NT2/D1 (cell line): Measurements from ENCODE around the gene APOB.

ENCODE experiments used
- DNase-seq: peaks from one replicate; pipeline ENCODE4 v3.0.0-alpha.2; 2011; ENCODE audit warnings: low read depth, low spot score
- H3K27me3 ChIP-seq: 2 replicates; pipeline ENCODE4 v1.6.0; 2011; ENCODE audit warnings: mild to moderate bottlenecking; ENCODE audit not compliant: insufficient read length, insufficient read depth
- H3K36me3 ChIP-seq: 2 replicates; pipeline ENCODE4 v1.6.1; 2011; ENCODE audit warnings: mild to moderate bottlenecking, low read length, mixed read lengths; ENCODE audit not compliant: insufficient read depth, insufficient read length
- H3K4me1 ChIP-seq: 2 replicates; pipeline ENCODE4 v1.5.1; 2011; ENCODE audit not compliant: insufficient read depth, insufficient read length
- H3K4me3 ChIP-seq: 2 replicates; pipeline ENCODE4 v1.5.1; 2011; ENCODE audit warnings: low read depth; ENCODE audit not compliant: insufficient read length
- H3K9ac ChIP-seq: 2 replicates; pipeline ENCODE4 v1.6.0; 2011; ENCODE audit warnings: low read depth; ENCODE audit not compliant: insufficient read length
- H3K9me3 ChIP-seq: 2 replicates; pipeline ENCODE4 v1.5.1; 2011; ENCODE audit warnings: mild to moderate bottlenecking, low read length; ENCODE audit not compliant: insufficient read depth
- SUZ12 ChIP-seq: IDR thresholded peaks from 2 replicates; pipeline ENCODE4 v1.6.1; 2011; ENCODE audit not compliant: insufficient read length, insufficient read depth; ENCODE audit errors: extremely low read depth
- YY1 ChIP-seq: IDR thresholded peaks from 2 replicates; pipeline ENCODE4 v1.6.1; 2011; ENCODE audit not compliant: insufficient read length, insufficient read depth
- ZNF274 ChIP-seq: IDR thresholded peaks from 2 replicates; pipeline ENCODE4 v1.6.1; 2011; ENCODE audit warnings: mild to moderate bottlenecking, low read depth, low read length

APOB gene

DNA sequence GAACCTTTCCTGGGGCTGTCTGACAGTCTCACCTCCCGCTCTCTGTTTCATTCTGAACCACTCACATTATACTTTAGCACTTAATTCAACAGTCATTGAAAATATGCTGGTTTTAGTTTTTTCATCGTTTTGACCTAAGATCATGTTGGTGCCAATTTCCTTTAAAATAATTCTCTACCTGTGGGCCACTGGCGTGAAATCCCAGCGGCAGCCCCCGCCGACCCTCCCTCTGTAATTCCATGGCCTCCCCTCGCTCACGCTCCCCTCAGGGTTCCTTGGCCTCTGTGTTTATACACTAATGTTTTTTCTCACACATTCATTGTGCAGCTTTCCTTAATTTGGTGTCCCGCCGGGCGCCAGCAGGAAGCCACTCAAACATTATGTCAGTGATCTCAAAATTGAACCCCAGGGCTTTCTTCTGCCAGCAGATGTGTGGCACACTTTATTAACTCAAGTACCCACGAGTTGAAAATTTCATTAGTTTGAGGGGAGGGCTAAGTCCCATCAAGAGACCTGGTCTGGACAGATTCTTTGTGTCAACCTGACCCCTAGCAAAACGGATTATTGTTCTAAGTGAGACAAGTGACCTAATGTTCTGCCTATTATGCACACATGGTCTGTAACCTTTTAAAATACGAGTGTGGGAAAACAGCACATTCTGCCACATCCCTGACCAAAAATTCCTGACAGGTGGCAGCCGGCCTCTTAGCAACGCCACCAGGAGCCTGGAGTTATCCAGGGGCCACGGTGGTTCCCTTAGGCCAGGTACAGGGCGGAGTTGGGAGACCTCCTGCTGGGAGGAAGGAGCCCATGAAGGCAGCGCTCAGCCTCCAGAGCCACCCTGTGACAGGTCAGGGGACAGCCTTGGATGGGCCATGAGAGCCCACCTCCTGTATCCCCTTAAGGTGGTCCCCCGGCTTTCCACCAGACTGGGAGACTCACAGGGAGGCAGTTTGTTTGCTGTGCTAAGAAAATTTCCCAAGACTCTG is 53.1 kb downstream of the APOB start:
- H3K4me3 ChIP-seq, result no peak overlapping the region
- no peak for DNase-seq
- H3K36me3 ChIP-seq, result no peaks in the 10 kb centered on the region
- H3K27me3 ChIP-seq, result no peaks in the 10 kb centered on the region
- no peaks in the 10 kb centered on the region; the same call in 1 of the 2 replicates for H3K9me3 ChIP-seq
- no peak overlapping the region for H3K9ac ChIP-seq
- peaks cover 1% of the 10 kb centered on the region for H3K4me1 ChIP-seq
- TF ChIP-seq SUZ12 (no peak), ZNF274 (no peak), YY1 (no peak)

DNA sequence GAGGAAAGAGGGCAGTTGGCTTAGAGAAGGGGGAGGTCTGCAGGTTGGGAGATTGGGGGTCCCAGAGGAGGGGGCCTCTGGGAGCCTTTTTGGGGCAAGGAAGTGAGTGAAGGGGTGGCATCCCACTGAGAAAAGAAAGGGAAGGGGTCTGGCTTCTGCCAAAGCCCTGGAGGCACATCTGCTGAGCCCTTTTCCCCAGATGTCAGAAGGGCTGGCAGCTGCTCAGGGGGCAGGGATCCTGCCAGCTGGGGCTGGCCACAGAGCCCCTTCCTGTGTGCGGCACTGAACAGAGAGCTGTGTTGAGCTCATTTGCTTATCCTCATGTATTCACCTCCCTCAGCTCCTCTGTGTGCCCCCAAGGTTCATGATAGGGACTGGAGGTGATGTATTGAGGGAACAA is 54.5 kb downstream of the APOB start:
- Histone ChIP-seq H3K27me3 (no peaks in the 10 kb centered on the region), H3K36me3 (no peaks in the 10 kb centered on the region), H3K4me3 (no peak overlapping the region), H3K4me1 (peaks cover 4% of the 10 kb centered on the region), H3K9me3 (no peaks in the 10 kb centered on the region; the same call in 1 of the 2 replicates), H3K9ac (no peak overlapping the region)
- DNase-seq, result no peak
- TF ChIP-seq SUZ12, result no peak
- no peak for TF ChIP-seq YY1
- no peak for TF ChIP-seq ZNF274

DNA sequence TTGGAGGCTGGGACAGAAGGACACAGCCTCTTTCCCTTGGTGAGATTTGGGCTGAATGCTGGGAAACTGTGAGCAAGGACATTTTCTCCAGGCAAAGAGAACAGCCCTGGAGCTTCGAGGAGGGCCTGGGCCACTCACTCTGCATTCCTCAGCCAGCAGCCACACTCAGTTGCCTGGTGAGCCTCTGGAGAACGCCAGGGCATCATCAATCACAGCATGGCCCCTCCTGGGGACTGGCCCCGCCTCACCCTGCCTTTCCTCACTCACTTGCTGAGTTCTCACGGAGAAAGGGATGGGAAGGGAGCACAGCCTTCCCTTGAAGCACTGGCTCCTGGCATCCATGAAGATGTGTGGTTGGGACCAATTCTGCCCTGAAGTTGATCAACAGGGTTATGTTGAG is 55.0 kb downstream of the APOB start:
- Histone ChIP-seq H3K4me1 (peaks cover 4% of the 10 kb centered on the region), H3K9ac (no peak overlapping the region), H3K9me3 (no peaks in the 10 kb centered on the region; the same call in 1 of the 2 replicates), H3K4me3 (no peak overlapping the region), H3K27me3 (no peaks in the 10 kb centered on the region), H3K36me3 (no peaks in the 10 kb centered on the region)
- TF ChIP-seq ZNF274 (no peak), SUZ12 (no peak), YY1 (no peak)
- DNase-seq, result no peak

DNA sequence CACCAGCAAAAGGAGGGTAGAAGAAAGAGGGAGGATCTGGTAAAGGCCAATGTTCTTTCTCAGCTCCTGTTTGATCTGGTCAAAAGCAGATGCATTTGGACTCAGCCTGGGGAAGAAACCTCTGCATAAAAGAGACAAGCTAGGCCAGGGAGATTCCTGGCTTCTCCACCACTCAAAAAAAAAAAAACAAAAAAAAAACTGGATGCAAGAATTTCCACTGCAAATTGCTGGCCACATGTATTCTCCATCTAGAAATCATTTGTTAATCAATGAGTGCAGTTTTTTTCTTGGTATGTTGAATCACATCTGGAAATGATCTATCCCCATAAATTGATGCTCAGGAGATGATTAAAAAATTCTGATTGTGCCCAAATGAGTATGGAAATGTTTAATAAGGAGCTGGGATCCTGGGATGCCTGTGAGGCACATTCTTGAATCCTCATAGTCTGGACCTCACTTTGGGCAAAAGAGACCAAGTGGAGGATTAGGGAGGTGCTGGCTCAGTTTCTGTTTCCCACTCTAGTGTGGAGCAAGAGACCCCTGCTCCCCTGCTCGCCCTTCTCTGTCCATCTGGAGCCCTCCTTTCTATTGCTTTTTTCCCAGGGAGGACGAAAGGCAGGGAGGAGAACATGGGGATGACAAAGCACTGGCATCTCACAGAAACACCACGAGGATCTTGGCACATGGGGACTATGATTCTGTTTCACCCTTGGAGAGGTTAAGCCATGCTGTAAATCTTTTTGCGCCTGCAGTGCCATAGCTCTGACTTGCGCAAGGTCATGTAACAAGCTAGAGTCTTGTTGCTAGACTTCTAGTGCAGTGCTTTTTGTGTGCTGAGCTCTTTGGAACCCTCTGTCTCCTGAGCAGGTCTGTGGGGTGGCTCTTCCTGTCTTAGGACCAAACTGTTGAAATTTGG is 57.6 kb downstream of the APOB start:
- Histone ChIP-seq H3K4me1 (peaks cover 4% of the 10 kb centered on the region), H3K4me3 (no peak overlapping the region), H3K9ac (no peak overlapping the region), H3K9me3 (no peaks in the 10 kb centered on the region), H3K27me3 (no peaks in the 10 kb centered on the region), H3K36me3 (no peaks in the 10 kb centered on the region)
- no peak for DNase-seq
- TF ChIP-seq ZNF274, result no peak
- TF ChIP-seq YY1, result no peak
- TF ChIP-seq SUZ12, result no peak

DNA sequence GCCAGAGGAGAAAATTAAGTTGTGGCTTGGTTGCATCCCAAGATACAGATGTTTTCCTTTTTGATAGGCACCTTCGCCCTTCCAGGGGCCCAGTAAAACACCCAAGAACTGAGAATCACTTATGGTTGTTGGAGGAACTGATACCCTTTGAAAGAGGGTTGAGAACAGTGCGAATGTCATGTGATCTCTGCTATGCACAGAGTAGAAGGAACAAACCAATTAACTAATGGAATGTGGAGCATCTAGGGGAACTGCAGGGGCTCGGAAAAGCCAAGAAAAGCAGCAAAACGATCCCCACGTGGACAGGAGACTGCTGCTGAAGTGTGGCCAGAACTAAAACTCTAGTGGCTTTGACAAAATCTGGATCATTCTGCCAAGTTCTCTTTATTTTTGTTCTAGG is 58.8 kb downstream of the APOB start:
- Histone ChIP-seq H3K36me3 (no peaks in the 10 kb centered on the region), H3K27me3 (no peaks in the 10 kb centered on the region), H3K9ac (no peak overlapping the region), H3K4me1 (peaks cover 4% of the 10 kb centered on the region), H3K4me3 (no peak overlapping the region), H3K9me3 (no peaks in the 10 kb centered on the region)
- DNase-seq, result peak; percentile 42
- TF ChIP-seq YY1 (no peak), SUZ12 (no peak), ZNF274 (no peak)

DNA sequence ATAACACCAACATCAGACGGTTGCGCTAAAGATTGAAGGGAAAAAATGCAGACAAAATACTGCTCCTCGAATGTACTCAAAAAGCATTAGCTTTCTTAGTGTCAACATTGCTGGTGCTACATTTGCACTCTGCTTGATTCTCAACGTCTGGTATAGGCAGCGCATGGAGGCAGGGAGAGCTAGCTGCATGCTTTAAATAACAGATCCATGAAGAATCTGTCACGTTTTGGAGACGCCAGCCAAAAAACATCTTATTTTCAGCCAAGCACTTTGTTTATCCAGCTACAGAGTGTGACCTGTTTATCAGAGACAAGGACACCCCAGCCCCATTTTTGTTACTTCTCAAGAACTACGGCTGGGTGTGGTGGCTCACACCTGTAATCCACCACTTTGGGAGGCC is 59.5 kb downstream of the APOB start:
- Histone ChIP-seq H3K4me3 (no peak overlapping the region), H3K27me3 (no peaks in the 10 kb centered on the region), H3K36me3 (no peaks in the 10 kb centered on the region), H3K9ac (no peak overlapping the region), H3K9me3 (no peaks in the 10 kb centered on the region), H3K4me1 (peaks cover 4% of the 10 kb centered on the region)
- TF ChIP-seq YY1, result no peak
- DNase-seq, result no peak

DNA sequence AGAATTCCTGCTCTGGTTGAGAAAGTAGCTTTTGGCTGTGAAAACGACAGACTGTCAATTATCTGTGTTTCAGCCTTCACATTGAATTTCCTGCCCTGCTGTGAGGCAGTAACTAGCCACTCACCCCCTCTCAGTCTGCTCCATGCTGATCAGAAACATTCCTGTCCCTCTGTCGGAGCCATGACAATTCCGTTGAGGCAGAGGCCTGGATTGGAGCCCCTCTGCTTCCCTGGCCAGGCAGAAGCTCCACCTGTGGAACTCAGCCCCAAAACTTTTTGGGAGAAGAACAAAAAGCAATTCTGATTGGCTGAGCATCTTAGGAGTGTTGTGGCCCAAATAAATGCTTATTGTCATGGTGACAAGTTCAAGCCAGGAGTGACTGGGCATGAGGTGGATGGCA is 60.0 kb downstream of the APOB start:
- no peaks in the 10 kb centered on the region for H3K9me3 ChIP-seq
- H3K27me3 ChIP-seq, result no peaks in the 10 kb centered on the region
- no peak overlapping the region for H3K4me3 ChIP-seq
- no peak overlapping the region for H3K9ac ChIP-seq
- no peak for DNase-seq
- peaks cover 4% of the 10 kb centered on the region for H3K4me1 ChIP-seq
- no peaks in the 10 kb centered on the region for H3K36me3 ChIP-seq
- TF ChIP-seq YY1 (no peak), SUZ12 (no peak), ZNF274 (no peak)
